PC-9 (cell line): ENCODE data around the gene SKP2.

Experiments used
- CTCF ChIP-seq: fragments of 200-600 bp; sonication (generic); conservative IDR thresholded peaks from 2 replicates; pipeline ENCODE4 v1.6.1; 2017; ENCODE audit warnings: mixed run types, antibody characterized with exemption, mild to moderate bottlenecking, moderate library complexity
- EZH2 ChIP-seq: fragments of 200-600 bp; sonication (generic); IDR thresholded peaks from 2 replicates; pipeline ENCODE4 v1.8.0; 2017; ENCODE audit warnings: antibody characterized with exemption, low read depth

- TF ChIP-seq CTCF: no peak
- no peak for TF ChIP-seq EZH2
These were observed 20.7 kb downstream of the SKP2 start for GRCh38 chr5:36172599-36172998.
